Transverse colon (tissue), 4 donors: ENCODE results near the gene LMF1. TPM values are rescaled to one million over a fixed set of nuclear protein-coding genes. Genes with fewer than 3 reads are reported as not detected.

Experiments used
- DNase-seq: peaks from one replicate; pipeline ENCODE4 v3.0.0-alpha.2; 2019
- H3K27ac ChIP-seq, 4 donors: fragments of 200-600 bp; sonication (generic); 2 replicates each; pipeline ENCODE4 v1.5.1; 2016 to 2018; ENCODE audit warnings: inconsistent platforms in 4 of 4
- H3K27me3 ChIP-seq: fragments of 200-600 bp; sonication (generic); 2 replicates; pipeline ENCODE4 v1.5.1; 2017; ENCODE audit warnings: inconsistent platforms
- H3K36me3 ChIP-seq, 4 donors: fragments of 200-600 bp; sonication (generic); 2 replicates each; pipeline ENCODE4 v1.5.1; 2017 to 2019; ENCODE audit warnings: inconsistent platforms in 4 of 4
- H3K4me1 ChIP-seq, 4 donors: fragments of 200-600 bp; sonication (generic); 2 replicates each; pipeline ENCODE4 v1.5.1; 2017 to 2020; ENCODE audit warnings: inconsistent platforms in 4 of 4
- H3K4me3 ChIP-seq, 4 donors: fragments of 200-600 bp; sonication (generic); 1 replicate in 1 of 4; 2 replicates in 3 of 4; pipeline versions ENCODE4 v1.5.1 to v1.6.1; 2017 to 2019; ENCODE audit warnings: inconsistent platforms in 4 of 4
- H3K9me3 ChIP-seq, 2 donors: fragments of 200-600 bp; sonication (generic); 2 replicates each; pipeline ENCODE4 v1.5.1; 2017 to 2019; ENCODE audit warnings: inconsistent platforms in 2 of 2
- EP300 ChIP-seq: sonication (generic); formaldehyde crosslinking; IDR thresholded peaks from one replicate; pipeline ENCODE4 v1.6.1; 2017; ENCODE audit warnings: antibody characterized with exemption, low read depth
- POLR2A ChIP-seq: fragments of 450-650 bp; IDR thresholded peaks from one replicate; pipeline ENCODE4 v1.6.1; 2016; ENCODE audit warnings: antibody characterized with exemption, mild to moderate bottlenecking, moderate library complexity
- POLR2AphosphoS5 ChIP-seq, 3 donors: sonication (generic); formaldehyde crosslinking; IDR thresholded peaks; one replicate each; pipeline ENCODE4 v1.6.1; 2016; ENCODE audit warnings: antibody characterized with exemption in 3 of 3
- WGBS, 2 donors: methylation state at CpG; one replicate each; pipeline ENCODE4 v1.1.5; 2018; ENCODE audit warnings: low coverage in 1 of 2; 5-methylcytosine and 5-hydroxymethylcytosine counted together
- in situ Hi-C, 4 donors: fragments of 200-750 bp; cut with MboI; loops; one replicate each; pipeline versions ENCODE4 v1.15.0 to v1.15.1; 2017; ENCODE audit warnings: low sequenced_read_pairs in 3 of 4, low pct_ligation_motif_present in 1 of 4, low pct_unique_long_range_greater_than_20kb in 1 of 4
- intact Hi-C: fragments of 100-400 bp; cut with DNase I; formaldehyde crosslinking; loops from one replicate; pipeline ENCODE4 v1.15.1; 2023; ENCODE audit warnings: low total_unique reads
- total RNA-seq, 4 donors: library from RNA; depleted of rRNA; stranded (reverse); fragments of >200 nt; gene quantifications; one replicate each; pipeline ENCODE4 v1.1.0, GENCODE V29; 2016
- TF ChIP-seq, protein P1 (sequence below), 5 experiments: fragments of 200-600 bp in 3 of 5; fragments of 450-650 bp in 2 of 5; sonication (generic) in 3 of 5; IDR thresholded peaks; 1 replicate in 2 of 5; 2 replicates in 3 of 5; pipeline ENCODE4 v1.5.1; 2016 to 2017; ENCODE audit warnings: antibody characterized with exemption in 5 of 5, inconsistent platforms in 3 of 5, mild to moderate bottlenecking in 2 of 5, moderate library complexity in 1 of 5

LMF1 gene
- total RNA-seq, 4 donors from 2014 or later, result 15.9 to 34.8 (median 19.6) TPM

GRCh38 chr16:892006-892405 is 78.8 kb downstream of the LMF1 start:
- Histone ChIP-seq H3K4me1 (no peaks in the 10 kb centered on the region), H3K27ac (no peak overlapping the region), H3K9me3 (no peaks in the 10 kb centered on the region), H3K4me3 (no peak overlapping the region), H3K27me3 (no peaks in the 10 kb centered on the region), H3K36me3 (no peaks in the 10 kb centered on the region)
- TF ChIP-seq POLR2A (no peak), EP300 (no peak), POLR2AphosphoS5 (IDR thresholded peaks at IDR 0.05) (no peak)
- TF ChIP-seq, protein P1, sequence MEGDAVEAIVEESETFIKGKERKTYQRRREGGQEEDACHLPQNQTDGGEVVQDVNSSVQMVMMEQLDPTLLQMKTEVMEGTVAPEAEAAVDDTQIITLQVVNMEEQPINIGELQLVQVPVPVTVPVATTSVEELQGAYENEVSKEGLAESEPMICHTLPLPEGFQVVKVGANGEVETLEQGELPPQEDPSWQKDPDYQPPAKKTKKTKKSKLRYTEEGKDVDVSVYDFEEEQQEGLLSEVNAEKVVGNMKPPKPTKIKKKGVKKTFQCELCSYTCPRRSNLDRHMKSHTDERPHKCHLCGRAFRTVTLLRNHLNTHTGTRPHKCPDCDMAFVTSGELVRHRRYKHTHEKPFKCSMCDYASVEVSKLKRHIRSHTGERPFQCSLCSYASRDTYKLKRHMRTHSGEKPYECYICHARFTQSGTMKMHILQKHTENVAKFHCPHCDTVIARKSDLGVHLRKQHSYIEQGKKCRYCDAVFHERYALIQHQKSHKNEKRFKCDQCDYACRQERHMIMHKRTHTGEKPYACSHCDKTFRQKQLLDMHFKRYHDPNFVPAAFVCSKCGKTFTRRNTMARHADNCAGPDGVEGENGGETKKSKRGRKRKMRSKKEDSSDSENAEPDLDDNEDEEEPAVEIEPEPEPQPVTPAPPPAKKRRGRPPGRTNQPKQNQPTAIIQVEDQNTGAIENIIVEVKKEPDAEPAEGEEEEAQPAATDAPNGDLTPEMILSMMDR (IDR thresholded peaks at IDR 0.05), result no peak
- intact Hi-C loops (no loop called here), in situ Hi-C loops (no loop called here)
- DNase-seq, result no peak
- 89% methylated on average over 19 of the region's 19 CpGs; no CpG with 5 or more reads in 1 of the 2 donors for WGBS, 2 donors

- no peak overlapping the region for H3K27ac ChIP-seq
- 80% methylated on average over 11 of the region's 11 CpGs; no CpG with 5 or more reads in 1 of the 2 donors for WGBS, 2 donors
- intact Hi-C loops, result no loop called here
- H3K4me1 ChIP-seq, result no peaks in the 10 kb centered on the region
- no peaks in the 10 kb centered on the region for H3K9me3 ChIP-seq
- no peak overlapping the region for H3K4me3 ChIP-seq
- H3K36me3 ChIP-seq, result no peaks in the 10 kb centered on the region
- in situ Hi-C loops, result no loop called here
- no peaks in the 10 kb centered on the region for H3K27me3 ChIP-seq
- TF ChIP-seq POLR2A (no peak), POLR2AphosphoS5 (IDR thresholded peaks at IDR 0.05) (no peak), EP300 (no peak)
- TF ChIP-seq, protein P1 (IDR thresholded peaks at IDR 0.05), result no peak
- DNase-seq, result no peak
Observed at GRCh38 chr16:891353-891740, 79.4 kb downstream of the LMF1 start.

DNA sequence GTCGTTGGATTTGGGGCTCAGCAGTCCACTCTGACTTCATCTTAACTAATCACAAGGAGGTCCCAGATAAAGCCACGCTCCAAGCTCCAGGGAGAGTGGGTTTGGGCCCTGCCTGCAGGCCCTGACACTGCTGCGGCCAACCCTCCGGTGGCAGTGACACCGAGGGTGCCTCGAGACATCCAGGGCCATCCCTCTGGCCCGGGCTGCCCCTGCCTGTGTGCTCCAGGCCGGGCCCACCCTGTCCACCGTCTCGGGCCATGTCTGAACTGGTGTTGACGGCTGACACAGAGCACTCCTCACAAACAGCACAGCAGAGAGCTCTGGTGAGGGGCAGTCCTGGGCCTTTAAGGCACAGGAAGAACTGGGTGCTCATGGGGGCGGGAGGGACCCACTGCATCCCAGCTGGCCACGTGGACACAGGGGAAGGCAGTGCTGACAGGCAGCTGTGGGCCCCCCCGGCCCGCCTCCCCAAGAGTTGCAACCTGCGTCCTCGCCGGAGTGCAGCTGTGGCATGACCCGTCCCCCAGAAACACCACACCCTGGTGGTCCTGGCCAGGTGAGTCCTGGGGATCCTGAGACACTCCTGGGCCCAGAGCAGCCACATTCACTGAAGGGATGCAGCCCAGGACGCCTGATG is 80.0 kb downstream of the LMF1 start:
- no peaks in the 10 kb centered on the region for H3K4me1 ChIP-seq
- H3K27me3 ChIP-seq, result no peaks in the 10 kb centered on the region
- H3K27ac ChIP-seq, result no peak overlapping the region
- H3K9me3 ChIP-seq, result no peaks in the 10 kb centered on the region
- 74% methylated on average over 15 of the region's 20 CpGs; no CpG with 5 or more reads in 1 of the 2 donors for WGBS, 2 donors
- intact Hi-C loops (no loop called here), in situ Hi-C loops (no loop called here)
- TF ChIP-seq, protein P1 (IDR thresholded peaks at IDR 0.05), result no peak
- no peak for TF ChIP-seq EP300
- no peak for TF ChIP-seq POLR2AphosphoS5 (IDR thresholded peaks at IDR 0.05)
- no peaks in the 10 kb centered on the region for H3K36me3 ChIP-seq
- H3K4me3 ChIP-seq, result no peak overlapping the region
- DNase-seq, result no peak

DNA sequence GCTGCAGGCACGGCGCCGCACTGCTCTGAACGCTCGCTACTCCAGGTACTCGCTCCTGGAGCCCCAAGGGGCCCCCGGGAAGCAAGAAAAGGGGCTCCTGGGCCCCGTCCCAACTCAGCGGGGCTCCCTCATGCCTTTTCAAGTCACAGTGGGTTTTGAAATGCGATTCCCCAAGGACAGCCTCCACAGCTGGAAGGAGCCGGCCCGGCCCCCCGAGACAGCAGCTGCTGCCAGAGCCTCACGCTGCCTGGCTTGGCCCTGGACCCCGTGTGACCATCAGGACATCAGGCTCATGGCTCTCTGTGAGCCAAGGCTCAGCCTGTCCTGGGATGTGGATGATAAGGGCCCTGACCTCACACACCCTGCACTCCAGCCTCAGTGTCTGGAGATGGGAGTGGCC is 80.6 kb downstream of the LMF1 start:
- Histone ChIP-seq H3K36me3 (no peaks in the 10 kb centered on the region), H3K4me1 (no peaks in the 10 kb centered on the region), H3K27me3 (no peaks in the 10 kb centered on the region), H3K9me3 (peaks cover under 1 to 1% of the 10 kb centered on the region in 2 donors), H3K27ac (no peak overlapping the region), H3K4me3 (no peak overlapping the region)
- in situ Hi-C loops, result no loop called here
- TF ChIP-seq, protein P1 (IDR thresholded peaks at IDR 0.05), result no peak
- TF ChIP-seq POLR2AphosphoS5 (IDR thresholded peaks at IDR 0.05), result no peak
- no peak for TF ChIP-seq EP300
- no peak for TF ChIP-seq POLR2A
- intact Hi-C loops, result no loop called here
- no peak for DNase-seq
- WGBS, 2 donors, result 76% methylated on average over 15 of the region's 15 CpGs; no CpG with 5 or more reads in 1 of the 2 donors
